Measurements from ENCODE around the gene ANO1.
"Not testable (repeated sequence)": the region's sequence is repeated elsewhere in the genome, so short reads cannot be mapped to it uniquely, and the experiment has no call there.

Gene ANO1

GRCh38 chr11:70204466-70204799 lies 126.3 kb downstream of the ANO1 start:
- DNase-seq (ENCODE audit: insufficient read length, low spot score) (no peak), FAIRE-seq (no peak)

GRCh38 chr11:70205049-70205725 lies 127.1 kb downstream of the ANO1 start:
- FAIRE-seq (no peak), DNase-seq (ENCODE audit: insufficient read length, low spot score) (no peak)

- no peak for DNase-seq (ENCODE audit: insufficient read length, low spot score)
- FAIRE-seq, result no peak
Measured at GRCh38 chr11:70205766-70206165, 127.6 kb downstream of the ANO1 start.

- no peak for DNase-seq (ENCODE audit: insufficient read length, low spot score)
- FAIRE-seq, result no peak
Measured at GRCh38 chr11:70206226-70206981, 128.3 kb downstream of the ANO1 start.

GRCh38 chr11:70206982-70207376 lies 128.9 kb downstream of the ANO1 start:
- FAIRE-seq (no peak), DNase-seq (ENCODE audit: insufficient read length, low spot score) (no peak)

GRCh38 chr11:70207531-70208131 lies 129.5 kb downstream of the ANO1 start:
- FAIRE-seq, result no peak
- no peak for DNase-seq (ENCODE audit: insufficient read length, low spot score)

- FAIRE-seq, result no peak
- DNase-seq (ENCODE audit: insufficient read length, low spot score), result no peak
Measured at GRCh38 chr11:70209391-70209912, 131.3 kb downstream of the ANO1 start.

GRCh38 chr11:70210051-70210501 lies 132.0 kb downstream of the ANO1 start:
- FAIRE-seq (no peak), DNase-seq (ENCODE audit: insufficient read length, low spot score) (no peak)

GRCh38 chr11:70210530-70210929 lies 132.4 kb downstream of the ANO1 start:
- DNase-seq (ENCODE audit: insufficient read length, low spot score), result no peak

GRCh38 chr11:70212227-70212811 lies 134.2 kb downstream of the ANO1 start:
- no peak for FAIRE-seq

More at GRCh38 chr11:70210530-70210929, 132.4 kb downstream of the ANO1 start:
- FAIRE-seq, result no peak

GRCh38 chr11:70217388-70217787 lies 139.3 kb downstream of the ANO1 start:
- FAIRE-seq; DNase-seq (ENCODE audit: insufficient read length, low spot score): not testable (repeated sequence)

More at GRCh38 chr11:70212227-70212811, 134.2 kb downstream of the ANO1 start:
- DNase-seq (ENCODE audit: insufficient read length, low spot score), result no peak

GRCh38 chr11:70218076-70218475 lies 140.0 kb downstream of the ANO1 start:
- not testable (repeated sequence) for FAIRE-seq; DNase-seq (ENCODE audit: insufficient read length, low spot score)

- FAIRE-seq (no peak), DNase-seq (ENCODE audit: insufficient read length, low spot score) (no peak)
Measured at GRCh38 chr11:70220136-70220535, 142.0 kb downstream of the ANO1 start.

GRCh38 chr11:70220920-70221319 lies 142.8 kb downstream of the ANO1 start:
- FAIRE-seq, result no peak
- no peak for DNase-seq (ENCODE audit: insufficient read length, low spot score)

GRCh38 chr11:70225681-70226177 lies 147.6 kb downstream of the ANO1 start:
- FAIRE-seq (no peak), DNase-seq (ENCODE audit: insufficient read length, low spot score) (no peak)

GRCh38 chr11:70226183-70226582 lies 148.1 kb downstream of the ANO1 start:
- no peak for DNase-seq (ENCODE audit: insufficient read length, low spot score)
- no peak for FAIRE-seq

GRCh38 chr11:70226967-70227366 lies 148.8 kb downstream of the ANO1 start:
- FAIRE-seq, result no peak
- no peak for DNase-seq (ENCODE audit: insufficient read length, low spot score)

GRCh38 chr11:70229737-70230136 lies 151.6 kb downstream of the ANO1 start:
- FAIRE-seq, result no peak

GRCh38 chr11:70230151-70230839 lies 152.2 kb downstream of the ANO1 start:
- FAIRE-seq, result no peak
- no peak for DNase-seq (ENCODE audit: insufficient read length, low spot score)

More at GRCh38 chr11:70229737-70230136, 151.6 kb downstream of the ANO1 start:
- DNase-seq (ENCODE audit: insufficient read length, low spot score), result no peak
